Femur (tissue), 1 donor: ENCODE measurements around the gene ECT2.
"Not testable (repeated sequence)": the region's sequence is repeated elsewhere in the genome, so short reads cannot be mapped to it uniquely, and the experiment has no call there.

Experiments used
- DNase-seq: peaks from one replicate; pipeline ENCODE4 v3.0.0-alpha.2; 2017

The ECT2 gene

GRCh38 chr3:172815857-172816256 lies 65.3 kb downstream of the ECT2 start:
- DNase-seq: no peak

DNA sequence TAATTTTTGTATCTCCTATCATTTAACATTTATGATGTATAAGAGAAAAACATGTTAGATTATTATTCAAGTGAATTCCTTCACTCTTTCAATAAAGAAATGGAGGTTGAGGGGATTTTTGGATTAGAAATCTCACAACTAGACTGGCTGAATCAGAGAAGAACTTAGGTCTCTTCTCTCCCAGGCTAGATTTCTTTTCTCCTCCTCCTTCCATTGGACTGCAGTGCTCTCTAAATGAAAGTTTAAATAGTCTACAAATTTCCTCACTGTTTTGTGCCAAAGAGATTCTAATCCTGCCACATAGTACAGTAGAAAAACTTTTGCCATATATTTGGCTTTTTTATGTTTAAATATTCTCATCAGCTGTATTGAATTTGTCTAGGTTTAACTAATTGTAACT lies 65.8 kb downstream of the ECT2 start:
- no peak for DNase-seq

GRCh38 chr3:172816968-172817367 lies 66.4 kb downstream of the ECT2 start:
- no peak for DNase-seq

DNA sequence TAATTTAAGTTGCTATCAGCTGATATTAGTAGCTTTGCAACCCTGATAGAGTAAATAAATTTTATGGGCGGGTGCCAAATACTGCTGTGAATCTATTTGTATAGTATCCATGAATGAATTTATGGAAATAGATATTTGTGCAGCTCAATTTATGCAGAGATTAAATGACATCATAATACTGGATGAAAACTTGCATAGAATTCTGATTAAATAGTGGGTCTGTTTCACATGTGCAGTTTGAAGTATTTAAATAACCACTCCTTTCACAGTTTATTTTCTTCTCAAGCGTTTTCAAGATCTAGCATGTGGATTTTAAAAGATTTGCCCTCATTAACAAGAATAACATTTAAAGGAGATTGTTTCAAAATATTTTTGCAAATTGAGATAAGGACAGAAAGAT lies 70.0 kb downstream of the ECT2 start:
- no peak for DNase-seq

- no peak for DNase-seq
Measured at GRCh38 chr3:172824229-172824628, 73.7 kb downstream of the ECT2 start.

- DNase-seq: not testable (repeated sequence)
Measured at GRCh38 chr3:172827231-172827630, 76.7 kb downstream of the ECT2 start.

- DNase-seq: no peak
Measured at GRCh38 chr3:172832983-172833382, 82.5 kb downstream of the ECT2 start.

- peak; percentile 26 for DNase-seq
Measured at GRCh38 chr3:172836390-172836997, 86.0 kb downstream of the ECT2 start.

DNA sequence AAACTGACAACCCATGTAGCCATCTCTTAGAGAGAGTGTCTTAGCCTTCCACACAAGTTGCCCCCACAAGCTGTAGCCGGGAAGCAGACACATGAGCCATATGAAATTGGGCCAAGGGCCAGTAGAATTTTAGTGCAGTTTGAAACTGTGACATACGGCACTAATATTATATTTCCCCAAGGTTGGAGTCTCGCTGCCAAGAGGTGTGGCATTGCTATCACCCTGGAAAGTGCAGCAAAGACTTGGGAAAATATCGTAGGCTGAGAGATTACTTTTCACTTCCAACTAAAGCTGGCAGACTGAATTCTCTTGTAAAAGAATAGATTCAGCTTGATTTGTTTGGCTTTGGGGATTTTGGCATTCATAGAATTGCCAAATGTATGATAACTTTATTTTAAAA lies 89.2 kb downstream of the ECT2 start:
- DNase-seq: no peak

DNA sequence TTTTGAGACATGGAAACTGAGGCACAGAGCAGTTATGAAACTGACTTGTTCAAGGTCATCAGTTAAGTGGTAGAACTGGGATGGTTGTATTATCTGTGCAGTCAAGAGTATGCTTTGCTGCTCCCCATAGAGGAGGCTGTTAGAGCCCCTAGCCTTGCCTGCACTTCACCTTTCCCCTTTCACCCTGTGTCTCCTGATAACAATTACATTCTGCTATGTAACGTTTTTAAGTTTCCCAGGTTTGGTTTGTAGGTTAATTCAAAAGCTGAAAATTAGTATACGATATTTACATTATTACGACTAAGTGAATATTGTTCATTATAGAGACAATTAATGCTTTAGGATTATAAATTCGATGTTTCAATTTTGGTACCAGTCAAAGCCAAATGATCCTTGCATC lies 89.9 kb downstream of the ECT2 start:
- no peak for DNase-seq

- DNase-seq: no peak
Measured at GRCh38 chr3:172840913-172841312, 90.4 kb downstream of the ECT2 start.

DNA sequence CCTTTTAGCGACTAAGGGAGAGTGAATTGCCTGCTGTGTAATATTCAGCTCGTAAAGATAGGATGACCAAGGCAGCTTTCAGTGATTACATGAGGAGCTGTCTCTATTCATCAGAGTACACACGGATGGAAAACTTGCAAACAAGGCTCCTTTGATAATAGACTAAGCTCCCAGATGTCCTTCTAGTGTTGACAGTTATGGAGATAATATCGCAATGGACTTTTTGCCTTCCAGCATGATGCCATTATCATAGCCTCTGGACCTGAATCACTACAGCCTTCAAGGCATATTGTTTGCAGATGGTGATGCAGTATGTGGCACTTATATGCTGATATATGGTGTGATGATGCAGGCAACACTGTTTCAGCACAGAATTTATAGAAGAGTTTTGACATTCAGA lies 93.9 kb downstream of the ECT2 start:
- no peak for DNase-seq

DNA sequence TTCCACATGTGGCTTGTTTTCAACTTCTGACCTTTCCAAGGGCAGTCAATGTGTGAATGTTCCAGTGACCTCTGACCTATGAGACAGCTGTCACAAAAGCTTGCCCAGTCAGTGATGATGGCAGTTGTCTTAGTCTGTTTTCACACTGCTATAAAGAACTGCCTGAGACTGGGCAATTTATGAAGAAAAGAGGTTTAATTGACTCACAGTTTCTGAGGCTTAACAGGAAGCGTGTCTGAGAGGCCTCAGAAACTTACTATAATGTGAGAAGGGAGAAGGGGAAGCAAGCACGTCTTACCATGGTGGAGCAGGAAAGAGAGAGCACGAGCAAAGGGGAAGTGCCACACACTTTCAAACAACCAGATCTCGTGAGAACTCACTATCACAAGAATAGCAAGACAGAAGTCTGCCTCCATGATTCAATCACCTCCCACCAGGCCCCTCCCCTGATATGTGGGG lies 95.6 kb downstream of the ECT2 start:
- no peak for DNase-seq

DNA sequence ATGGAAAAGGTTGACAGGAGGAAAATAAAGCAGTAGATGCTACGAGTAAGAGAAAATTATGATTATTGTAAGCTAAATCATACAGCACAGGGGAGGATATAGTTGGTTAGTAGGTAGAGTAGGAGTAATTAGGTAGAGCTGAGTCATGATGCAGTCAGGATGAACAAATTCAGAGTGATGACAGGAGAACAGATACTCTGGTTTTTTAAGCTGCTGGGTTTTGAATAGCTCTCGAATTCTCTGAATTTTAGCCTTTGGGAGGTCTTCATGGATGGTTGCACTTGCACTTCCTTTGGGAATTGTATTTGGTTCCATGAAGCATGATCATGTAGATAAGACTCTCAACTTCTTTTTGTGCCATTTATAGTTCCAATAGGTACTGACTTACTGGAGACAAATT lies 96.2 kb downstream of the ECT2 start:
- no peak for DNase-seq

DNA sequence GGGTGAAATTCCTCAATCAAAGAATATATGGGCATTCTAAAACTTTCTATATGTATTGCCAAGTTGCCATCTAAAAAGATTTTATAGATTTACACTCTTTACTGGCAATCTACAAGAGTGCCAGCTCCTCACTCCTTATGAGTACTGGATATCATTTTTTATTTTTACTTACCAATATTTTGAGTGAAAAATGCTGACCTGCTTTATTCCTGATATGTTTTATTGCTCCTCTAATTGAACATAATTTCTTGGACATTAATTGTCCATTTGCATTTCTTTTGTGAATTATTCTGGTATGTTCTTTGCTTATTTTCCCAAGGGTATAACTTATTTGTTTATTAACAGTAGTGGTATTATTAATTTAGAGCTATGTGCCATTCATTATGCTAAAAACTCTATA lies 96.8 kb downstream of the ECT2 start:
- DNase-seq: no peak

- DNase-seq: no peak
Measured at GRCh38 chr3:172848910-172849309, 98.4 kb downstream of the ECT2 start.

GRCh38 chr3:172853005-172853404 lies 102.5 kb downstream of the ECT2 start:
- DNase-seq: no peak

GRCh38 chr3:172853921-172854666 lies 103.6 kb downstream of the ECT2 start:
- DNase-seq: no peak

DNA sequence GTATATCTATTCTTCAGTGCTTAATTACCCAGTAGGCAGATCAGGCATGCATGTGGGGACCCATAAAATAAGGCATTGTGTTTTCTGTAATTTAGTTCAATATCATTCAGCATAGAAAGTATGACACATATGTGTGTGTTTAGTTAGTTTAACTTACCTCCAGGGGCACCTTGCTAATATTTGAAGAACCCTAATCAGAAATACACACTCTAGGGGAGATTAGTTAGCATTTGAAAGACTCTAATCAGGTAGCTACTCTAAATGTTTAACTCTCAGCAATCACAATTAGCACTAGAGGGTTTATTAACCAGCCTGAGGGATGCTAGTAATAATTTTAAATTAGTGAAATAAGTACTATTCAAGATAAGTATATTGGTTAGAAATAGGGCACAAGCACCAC lies 104.5 kb downstream of the ECT2 start:
- no peak for DNase-seq

GRCh38 chr3:172856795-172857742 lies 106.5 kb downstream of the ECT2 start:
- DNase-seq: no peak

GRCh38 chr3:172859041-172859440 lies 108.5 kb downstream of the ECT2 start:
- no peak for DNase-seq

GRCh38 chr3:172866726-172867350 lies 116.3 kb downstream of the ECT2 start:
- not testable (repeated sequence) for DNase-seq

GRCh38 chr3:172868582-172869200 lies 118.2 kb downstream of the ECT2 start:
- no peak for DNase-seq
